ENCODE measurements around the gene ELK4.

GRCh38 chr1:205596876-205597275, 34.9 kb downstream of the ELK4 start:
- no peak for TF ChIP-seq CTCF (optimal IDR thresholded peaks at IDR 0.05 in 1 of 3, IDR thresholded peaks at IDR 0.05 in 1 of 3, conservative IDR thresholded peaks at IDR 0.05 in 1 of 3; ENCODE audit: extremely low read depth in 1 of 3, insufficient read depth in 2 of 3, low read length in 3 of 3)
- TF ChIP-seq EZH2 (IDR thresholded peaks at IDR 0.05; ENCODE audit: low read length): no peak
